ENCODE data around the gene PLD1.

PLD1 gene

DNA sequence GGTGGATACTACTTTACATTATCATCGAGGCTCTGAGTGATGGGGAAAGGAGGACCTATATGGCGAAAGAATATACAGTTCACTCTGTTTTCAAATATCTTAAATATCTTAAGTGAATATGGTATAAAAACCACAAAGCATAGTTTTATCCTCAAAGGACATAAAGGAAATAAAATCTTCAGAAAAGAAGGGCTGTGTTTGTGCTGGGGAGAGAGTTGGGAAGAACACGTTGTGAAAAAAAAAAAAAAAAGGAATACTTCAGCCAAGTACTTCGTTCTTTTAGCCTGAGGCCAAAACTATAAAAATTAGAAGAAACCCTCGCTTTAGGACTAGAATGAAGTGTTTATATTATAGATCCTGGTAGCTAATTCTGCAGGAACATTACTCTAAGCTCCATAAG, 22.7 kb upstream of the PLD1 start:
- Histone ChIP-seq H3K4me1 (ENCODE audit: control extremely low read depth in 1 of 4, control insufficient read depth in 4 of 4, insufficient read depth in 4 of 4, low read length in 3 of 4) (peaks cover 0 to 27% (median 3%) of the 10 kb centered on the region in 4 experiments), H3K36me3 (ENCODE audit: control insufficient read depth in 4 of 4, insufficient read depth in 4 of 4, low read length in 3 of 4) (no peaks in the 10 kb centered on the region), H3K27me3 (replicated peaks in 2 of 5; ENCODE audit: control insufficient read depth in 4 of 5, insufficient read depth in 5 of 5, low read length in 4 of 5) (no peaks in the 10 kb centered on the region), H3K9me3 (ENCODE audit: control extremely low read depth in 1 of 5, control insufficient read depth in 4 of 5, insufficient read depth in 2 of 5, low read depth in 1 of 5, low read length in 4 of 5) (no peaks in the 10 kb centered on the region), H3K4me3 (ENCODE audit: control insufficient read depth in 1 of 7, extremely low read depth in 1 of 7, insufficient read depth in 4 of 7, low read depth in 2 of 7, low read length in 6 of 7) (no peak overlapping the region), H3K27ac (ENCODE audit: insufficient read depth in 1 of 2, low read depth in 1 of 2, low read length in 2 of 2, poor library complexity in 1 of 2, severe bottlenecking in 2 of 2) (no peak overlapping the region)
- WGBS (ENCODE audit: insufficient coverage) = no CpG with 5 or more reads among the region's 5 CpGs
- POLR2A ChIA-PET = interaction anchor here (0.7 kb wide), 1 partner anchor 48 kb away, joined by 3 read pairs; no protein-coding TSS in a partner anchor
- CTCF ChIA-PET = interaction anchor here (0.6 to 2.1 kb wide), 5 partner anchors 27 to 782 kb away, joined by 3 to 7 read pairs (median 3); no protein-coding TSS in a partner anchor
- DNase-seq = no peak

DNA sequence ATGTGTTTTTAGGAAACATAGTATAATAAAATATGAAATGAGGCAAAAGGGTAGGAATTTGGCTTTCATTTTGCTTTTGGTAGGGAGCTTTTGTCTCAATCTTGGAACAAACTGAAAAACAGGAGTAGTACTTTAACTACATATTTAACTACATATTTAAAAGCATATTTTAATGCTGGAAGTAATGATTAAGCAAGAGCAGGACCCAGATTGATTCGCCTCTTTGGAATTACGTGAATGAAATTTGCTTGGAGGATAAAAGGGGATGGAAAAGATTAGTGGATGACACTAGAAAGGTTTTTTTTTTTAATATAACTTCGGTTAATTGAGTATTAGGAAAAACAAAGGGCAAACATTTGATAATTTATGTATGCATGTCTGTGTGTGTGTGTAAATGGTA, 21.7 kb upstream of the PLD1 start:
- no peaks in the 10 kb centered on the region for H3K27me3 ChIP-seq (replicated peaks in 2 of 5; ENCODE audit: control insufficient read depth in 4 of 5, insufficient read depth in 5 of 5, low read length in 4 of 5)
- no peaks in the 10 kb centered on the region for H3K36me3 ChIP-seq (ENCODE audit: control insufficient read depth in 4 of 4, insufficient read depth in 4 of 4, low read length in 3 of 4)
- WGBS (ENCODE audit: insufficient coverage) = 93% methylated on average over 2 of the region's 3 CpGs
- H3K4me3 ChIP-seq (ENCODE audit: control insufficient read depth in 1 of 7, extremely low read depth in 1 of 7, insufficient read depth in 4 of 7, low read depth in 2 of 7, low read length in 6 of 7) = no peak overlapping the region
- H3K4me1 ChIP-seq (ENCODE audit: control extremely low read depth in 1 of 4, control insufficient read depth in 4 of 4, insufficient read depth in 4 of 4, low read length in 3 of 4) = peaks cover 0 to 34% (median 3%) of the 10 kb centered on the region in 4 experiments
- CTCF ChIA-PET = no interaction called here
- no peaks in the 10 kb centered on the region for H3K9me3 ChIP-seq (ENCODE audit: control extremely low read depth in 1 of 5, control insufficient read depth in 4 of 5, insufficient read depth in 2 of 5, low read depth in 1 of 5, low read length in 4 of 5)
- POLR2A ChIA-PET = no interaction called here
- DNase-seq = no peak
- H3K27ac ChIP-seq (ENCODE audit: insufficient read depth in 1 of 2, low read depth in 1 of 2, low read length in 2 of 2, poor library complexity in 1 of 2, severe bottlenecking in 2 of 2) = no peak overlapping the region

GRCh38 chr3:171830518-171830875, 20.2 kb upstream of the PLD1 start:
- Histone ChIP-seq H3K9me3 (ENCODE audit: control extremely low read depth in 1 of 5, control insufficient read depth in 4 of 5, insufficient read depth in 2 of 5, low read depth in 1 of 5, low read length in 4 of 5) (no peaks in the 10 kb centered on the region), H3K4me3 (ENCODE audit: control insufficient read depth in 1 of 7, extremely low read depth in 1 of 7, insufficient read depth in 4 of 7, low read depth in 2 of 7, low read length in 6 of 7) (no peak overlapping the region), H3K27ac (ENCODE audit: insufficient read depth in 1 of 2, low read depth in 1 of 2, low read length in 2 of 2, poor library complexity in 1 of 2, severe bottlenecking in 2 of 2) (no peak overlapping the region), H3K27me3 (replicated peaks in 2 of 5; ENCODE audit: control insufficient read depth in 4 of 5, insufficient read depth in 5 of 5, low read length in 4 of 5) (no peaks in the 10 kb centered on the region), H3K36me3 (ENCODE audit: control insufficient read depth in 4 of 4, insufficient read depth in 4 of 4, low read length in 3 of 4) (no peaks in the 10 kb centered on the region), H3K4me1 (ENCODE audit: control extremely low read depth in 1 of 4, control insufficient read depth in 4 of 4, insufficient read depth in 4 of 4, low read length in 3 of 4) (peaks cover 0 to 33% (median 3%) of the 10 kb centered on the region in 4 experiments)
- POLR2A ChIA-PET = no interaction called here
- CTCF ChIA-PET = interaction anchor here (0.9 to 3.1 kb wide), 4 partner anchors 10 to 190 kb away, joined by 3 to 13 read pairs (median 8); no protein-coding TSS in a partner anchor
- no peak for DNase-seq

DNA sequence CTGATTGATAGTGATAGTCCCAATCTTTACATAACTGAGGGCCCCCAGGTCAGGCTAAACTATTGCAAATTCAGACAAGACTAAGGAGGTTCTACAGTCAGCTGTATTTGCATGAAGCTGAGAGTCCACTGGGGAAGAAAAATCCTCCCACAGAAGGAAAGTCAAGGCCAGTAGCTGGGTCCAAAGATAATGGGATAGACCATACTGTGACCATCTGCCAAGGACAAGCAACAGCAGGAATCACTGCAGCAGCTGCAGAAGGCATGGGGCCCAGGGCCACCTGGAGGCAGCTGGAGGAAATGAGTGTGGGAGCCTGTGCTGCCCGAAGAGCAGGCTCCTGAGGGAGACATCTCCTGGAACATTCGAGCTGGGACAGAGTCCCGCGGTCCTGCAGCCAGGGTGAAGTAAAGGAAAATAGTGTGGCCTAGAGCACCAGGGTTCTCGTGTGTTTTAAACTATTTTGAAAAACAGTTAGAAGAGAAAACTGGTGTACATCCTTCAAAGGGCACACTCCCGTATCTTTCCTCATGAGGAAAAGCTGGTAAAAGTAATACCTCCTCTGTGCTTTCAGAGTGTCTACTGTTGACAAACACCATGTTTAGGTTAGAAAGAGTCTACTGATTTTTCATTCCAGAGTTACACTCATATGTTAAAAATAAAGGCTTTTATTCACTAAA, 19.7 kb upstream of the PLD1 start:
- Histone ChIP-seq H3K4me1 (ENCODE audit: control extremely low read depth in 1 of 4, control insufficient read depth in 4 of 4, insufficient read depth in 4 of 4, low read length in 3 of 4) (peaks cover 0 to 28% (median 3%) of the 10 kb centered on the region in 4 experiments), H3K9me3 (ENCODE audit: control extremely low read depth in 1 of 5, control insufficient read depth in 4 of 5, insufficient read depth in 2 of 5, low read depth in 1 of 5, low read length in 4 of 5) (no peaks in the 10 kb centered on the region), H3K27me3 (replicated peaks in 2 of 5; ENCODE audit: control insufficient read depth in 4 of 5, insufficient read depth in 5 of 5, low read length in 4 of 5) (no peaks in the 10 kb centered on the region), H3K27ac (ENCODE audit: insufficient read depth in 1 of 2, low read depth in 1 of 2, low read length in 2 of 2, poor library complexity in 1 of 2, severe bottlenecking in 2 of 2) (no peak overlapping the region), H3K4me3 (ENCODE audit: control insufficient read depth in 1 of 7, extremely low read depth in 1 of 7, insufficient read depth in 4 of 7, low read depth in 2 of 7, low read length in 6 of 7) (no peak overlapping the region), H3K36me3 (ENCODE audit: control insufficient read depth in 4 of 4, insufficient read depth in 4 of 4, low read length in 3 of 4) (no peaks in the 10 kb centered on the region)
- ChIA-PET CTCF (interaction anchor here (0.7 to 3.1 kb wide), 10 partner anchors 9 to 783 kb away, joined by 3 to 13 read pairs (median 4); partner anchors contain the start of gene PLD1), POLR2A (no interaction called here)
- 36% methylated on average over 6 of the region's 6 CpGs for WGBS (ENCODE audit: insufficient coverage)
- DNase-seq = no peak

- Histone ChIP-seq H3K9me3 (ENCODE audit: control extremely low read depth in 1 of 5, control insufficient read depth in 4 of 5, insufficient read depth in 2 of 5, low read depth in 1 of 5, low read length in 4 of 5) (no peaks in the 10 kb centered on the region), H3K36me3 (ENCODE audit: control insufficient read depth in 4 of 4, insufficient read depth in 4 of 4, low read length in 3 of 4) (no peaks in the 10 kb centered on the region), H3K27ac (ENCODE audit: insufficient read depth in 1 of 2, low read depth in 1 of 2, low read length in 2 of 2, poor library complexity in 1 of 2, severe bottlenecking in 2 of 2) (no peak overlapping the region), H3K4me1 (ENCODE audit: control extremely low read depth in 1 of 4, control insufficient read depth in 4 of 4, insufficient read depth in 4 of 4, low read length in 3 of 4) (peaks cover 0 to 23% (median 3%) of the 10 kb centered on the region in 4 experiments), H3K27me3 (replicated peaks in 2 of 5; ENCODE audit: control insufficient read depth in 4 of 5, insufficient read depth in 5 of 5, low read length in 4 of 5) (no peaks in the 10 kb centered on the region), H3K4me3 (ENCODE audit: control insufficient read depth in 1 of 7, extremely low read depth in 1 of 7, insufficient read depth in 4 of 7, low read depth in 2 of 7, low read length in 6 of 7) (no peak overlapping the region)
- WGBS (ENCODE audit: insufficient coverage) = 96% methylated on average over 4 of the region's 5 CpGs
- POLR2A ChIA-PET = no interaction called here
- CTCF ChIA-PET = interaction anchor here (0.7 to 3.1 kb wide), 11 partner anchors 10 to 868 kb away, joined by 3 to 13 read pairs (median 3); partner anchors contain the start of gene PLD1
- DNase-seq = peak in 1 of 3 donors; percentile 27
These were observed 18.9 kb upstream of the PLD1 start for GRCh38 chr3:171828902-171829770.

DNA sequence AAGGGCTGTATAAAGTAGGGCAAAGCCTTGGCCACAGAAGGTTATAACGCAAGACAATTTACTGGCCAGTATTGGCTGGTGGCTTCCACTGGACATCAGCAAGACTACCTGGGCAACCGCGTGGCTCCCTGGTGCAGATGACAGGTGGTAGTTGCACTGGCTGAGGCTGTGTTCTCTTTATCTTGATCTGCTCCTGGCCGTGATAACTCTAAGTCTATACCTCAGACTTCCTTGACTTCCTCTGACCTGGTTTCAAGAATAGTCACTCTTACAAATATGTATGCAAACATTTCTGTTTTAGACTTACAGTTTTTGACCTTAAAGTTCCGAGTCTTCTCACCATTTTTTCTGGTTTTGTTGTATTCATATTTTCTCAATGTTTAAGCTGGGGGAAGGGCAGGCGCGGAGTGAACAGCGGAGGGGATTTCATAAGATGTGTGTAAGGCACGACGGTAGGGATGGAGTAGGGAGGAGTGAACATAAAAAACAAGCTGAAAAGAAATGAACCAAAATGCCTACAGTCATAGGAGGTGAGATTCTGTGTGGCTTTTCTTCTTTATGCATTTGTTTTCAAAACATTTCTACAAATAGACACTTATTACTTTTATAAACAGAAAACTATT, 17.7 kb upstream of the PLD1 start:
- Histone ChIP-seq H3K4me3 (ENCODE audit: control insufficient read depth in 1 of 7, extremely low read depth in 1 of 7, insufficient read depth in 4 of 7, low read depth in 2 of 7, low read length in 6 of 7) (no peak overlapping the region), H3K27me3 (replicated peaks in 2 of 5; ENCODE audit: control insufficient read depth in 4 of 5, insufficient read depth in 5 of 5, low read length in 4 of 5) (no peaks in the 10 kb centered on the region), H3K4me1 (ENCODE audit: control extremely low read depth in 1 of 4, control insufficient read depth in 4 of 4, insufficient read depth in 4 of 4, low read length in 3 of 4) (peaks cover 0 to 23% (median 3%) of the 10 kb centered on the region in 4 experiments), H3K36me3 (ENCODE audit: control insufficient read depth in 4 of 4, insufficient read depth in 4 of 4, low read length in 3 of 4) (no peaks in the 10 kb centered on the region), H3K9me3 (ENCODE audit: control extremely low read depth in 1 of 5, control insufficient read depth in 4 of 5, insufficient read depth in 2 of 5, low read depth in 1 of 5, low read length in 4 of 5) (no peaks in the 10 kb centered on the region), H3K27ac (ENCODE audit: insufficient read depth in 1 of 2, low read depth in 1 of 2, low read length in 2 of 2, poor library complexity in 1 of 2, severe bottlenecking in 2 of 2) (no peak overlapping the region)
- CTCF ChIA-PET = interaction anchor here (0.9 to 3.1 kb wide), 3 partner anchors 56 to 867 kb away, joined by 3 to 13 read pairs (median 3); no protein-coding TSS in a partner anchor
- 47% methylated on average over 7 of the region's 10 CpGs for WGBS (ENCODE audit: insufficient coverage)
- peak in 1 of 3 donors; percentile 46 for DNase-seq
- POLR2A ChIA-PET = no interaction called here

Data from common myeloid progenitor, CD34-positive (primary cell).